Smooth muscle cell (in vitro differentiated cells): ENCODE measurements around the gene MEF2C. TPM values are rescaled to one million over a fixed set of nuclear protein-coding genes. Genes with fewer than 3 reads are reported as not detected.

Experiments
- DNase-seq: peaks from one replicate; lab custom pipeline; 2025; ENCODE audit not compliant: unreplicated experiment; lab: John Stamatoyannopoulos, UW
- H2AFZ ChIP-seq: fragments of 200-600 bp; sonication (generic); 2 replicates; pipeline ENCODE4 v1.6.0; 2016; ENCODE audit warnings: antibody characterized with exemption, low read depth, mild to moderate bottlenecking
- H3F3A ChIP-seq: fragments of 200-600 bp; sonication (generic); 2 replicates; pipeline ENCODE4 v1.6.0; 2017; ENCODE audit warnings: antibody characterized with exemption, low read depth
- H3K27ac ChIP-seq: fragments of 200-600 bp; sonication (generic); 2 replicates; pipeline ENCODE4 v1.5.1; 2016; ENCODE audit warnings: low read depth, mild to moderate bottlenecking
- H3K27me3 ChIP-seq: fragments of 200-600 bp; sonication (generic); 2 replicates; pipeline ENCODE4 v1.6.1; 2016; ENCODE audit warnings: low read depth, mild to moderate bottlenecking
- H3K36me3 ChIP-seq: fragments of 200-600 bp; sonication (generic); 2 replicates; pipeline ENCODE4 v1.5.1; 2016; ENCODE audit warnings: low read depth
- H3K4me1 ChIP-seq: fragments of 200-600 bp; sonication (generic); 2 replicates; pipeline ENCODE4 v1.5.1; 2016; ENCODE audit warnings: low read depth
- H3K4me2 ChIP-seq: fragments of 200-600 bp; sonication (generic); 2 replicates; pipeline ENCODE4 v1.6.0; 2016; ENCODE audit warnings: mild to moderate bottlenecking
- H3K4me3 ChIP-seq: fragments of 200-600 bp; sonication (generic); 2 replicates; pipeline ENCODE4 v1.5.1; 2016; ENCODE audit warnings: mild to moderate bottlenecking
- H3K79me2 ChIP-seq: fragments of 200-600 bp; sonication (generic); 2 replicates; pipeline ENCODE4 v1.6.0; 2016; ENCODE audit warnings: low read depth, mild to moderate bottlenecking
- H3K9ac ChIP-seq: fragments of 200-600 bp; sonication (generic); 2 replicates; pipeline ENCODE4 v1.6.0; 2016; ENCODE audit warnings: low read depth
- H3K9me3 ChIP-seq: fragments of 200-600 bp; sonication (generic); replicated peaks from 2 replicates; pipeline ENCODE4 v1.5.1; 2016; ENCODE audit warnings: low read depth
- H4K20me1 ChIP-seq: fragments of 200-600 bp; sonication (generic); 2 replicates; pipeline ENCODE4 v1.6.0; 2016; ENCODE audit warnings: low read depth
- WGBS: methylation state at CpG from one replicate; pipeline ENCODE4 v1.1.7; 2016; ENCODE audit warnings: low lambda C conversion rate; 5-methylcytosine and 5-hydroxymethylcytosine counted together
- polyA plus RNA-seq: library from polyadenylated mRNA; unstranded; fragments of >200 nt; fragmentation: Nextera tagmentation; extraction: Ambion mirVana; gene quantifications from 2 replicates; pipeline ENCODE4 v1.2.1, GENCODE V29; 2016
- total RNA-seq: library from RNA; depleted of rRNA; stranded (reverse); fragments of >200 nt; gene quantifications from 2 replicates; pipeline ENCODE4 v1.2.3, GENCODE V29; 2014
- TF ChIP-seq, protein P1 (sequence below): fragments of 200-600 bp; sonication (generic); IDR thresholded peaks from 2 replicates; pipeline ENCODE4 v1.5.1; 2017; ENCODE audit warnings: borderline replicate concordance, mild to moderate bottlenecking, antibody characterized with exemption; ENCODE audit not compliant: insufficient read depth, poor library complexity, severe bottlenecking

Gene MEF2C
- total and polyA plus RNA-seq, 2 experiments from 2014 or later, result 11.4 to 14.0 TPM

DNA sequence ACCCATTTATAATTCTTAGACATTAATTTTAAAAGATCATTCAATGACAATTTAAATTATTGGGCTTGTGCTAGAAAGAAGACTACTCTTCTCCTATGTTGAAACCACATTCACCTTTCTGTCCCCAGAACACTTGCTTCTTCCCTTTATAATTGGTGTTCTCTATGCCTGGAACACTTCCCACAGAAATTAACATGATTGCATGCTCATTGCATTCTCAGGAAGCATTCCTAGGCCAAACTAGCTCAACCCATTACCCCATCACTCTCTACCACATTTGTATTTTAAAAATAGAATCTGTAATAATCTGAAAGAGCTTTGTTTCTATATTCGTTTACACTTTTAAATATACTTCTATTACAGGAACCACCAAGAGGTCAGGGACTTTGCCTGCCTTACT lies 184.7 kb downstream of the MEF2C start:
- Histone ChIP-seq H3K4me2 (no peak overlapping the region), H3K79me2 (no peaks in the 10 kb centered on the region), H3K27me3 (peaks cover 75% of the 10 kb centered on the region), H3K4me3 (no peak overlapping the region), H3K9me3 (no peaks in the 10 kb centered on the region), H3F3A (no peaks in the 10 kb centered on the region), H3K27ac (no peak overlapping the region), H4K20me1 (no peaks in the 10 kb centered on the region), H3K4me1 (peaks cover 9% of the 10 kb centered on the region), H3K36me3 (no peaks in the 10 kb centered on the region), H3K9ac (no peak overlapping the region), H2AFZ (no peak overlapping the region)
- TF ChIP-seq, protein P1, sequence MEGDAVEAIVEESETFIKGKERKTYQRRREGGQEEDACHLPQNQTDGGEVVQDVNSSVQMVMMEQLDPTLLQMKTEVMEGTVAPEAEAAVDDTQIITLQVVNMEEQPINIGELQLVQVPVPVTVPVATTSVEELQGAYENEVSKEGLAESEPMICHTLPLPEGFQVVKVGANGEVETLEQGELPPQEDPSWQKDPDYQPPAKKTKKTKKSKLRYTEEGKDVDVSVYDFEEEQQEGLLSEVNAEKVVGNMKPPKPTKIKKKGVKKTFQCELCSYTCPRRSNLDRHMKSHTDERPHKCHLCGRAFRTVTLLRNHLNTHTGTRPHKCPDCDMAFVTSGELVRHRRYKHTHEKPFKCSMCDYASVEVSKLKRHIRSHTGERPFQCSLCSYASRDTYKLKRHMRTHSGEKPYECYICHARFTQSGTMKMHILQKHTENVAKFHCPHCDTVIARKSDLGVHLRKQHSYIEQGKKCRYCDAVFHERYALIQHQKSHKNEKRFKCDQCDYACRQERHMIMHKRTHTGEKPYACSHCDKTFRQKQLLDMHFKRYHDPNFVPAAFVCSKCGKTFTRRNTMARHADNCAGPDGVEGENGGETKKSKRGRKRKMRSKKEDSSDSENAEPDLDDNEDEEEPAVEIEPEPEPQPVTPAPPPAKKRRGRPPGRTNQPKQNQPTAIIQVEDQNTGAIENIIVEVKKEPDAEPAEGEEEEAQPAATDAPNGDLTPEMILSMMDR, result no peak
- DNase-seq, result no peak
- 90% methylated on average over 1 of the region's 1 CpG for WGBS

DNA sequence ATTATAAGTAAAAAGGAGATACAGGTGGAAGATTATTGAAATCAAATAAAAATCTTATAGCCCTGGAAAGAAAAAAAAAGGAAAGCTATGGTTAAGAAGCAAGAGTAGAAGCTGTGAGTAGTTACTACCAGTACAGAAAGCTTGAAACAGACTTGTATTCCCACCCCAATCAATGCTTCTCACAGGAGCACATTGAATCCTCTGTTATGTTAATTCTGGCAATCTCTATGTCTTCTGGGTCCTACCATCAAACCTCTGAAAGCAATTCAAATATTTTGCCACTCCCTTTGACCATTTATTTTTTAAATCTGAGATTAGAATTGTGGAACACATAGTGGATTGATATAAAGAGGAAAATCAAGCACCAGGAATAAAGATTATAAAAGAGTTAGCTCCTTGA lies 186.5 kb downstream of the MEF2C start:
- Histone ChIP-seq H3K4me3 (no peak overlapping the region), H3K79me2 (no peaks in the 10 kb centered on the region), H2AFZ (no peak overlapping the region), H3K36me3 (no peaks in the 10 kb centered on the region), H3K4me2 (no peak overlapping the region), H3K9me3 (no peaks in the 10 kb centered on the region), H3K9ac (no peak overlapping the region), H3F3A (no peaks in the 10 kb centered on the region), H3K27me3 (peaks cover 93% of the 10 kb centered on the region), H3K27ac (no peak overlapping the region), H4K20me1 (no peaks in the 10 kb centered on the region), H3K4me1 (peaks cover 2% of the 10 kb centered on the region)
- DNase-seq, result no peak
- TF ChIP-seq, protein P1, result no peak

DNA sequence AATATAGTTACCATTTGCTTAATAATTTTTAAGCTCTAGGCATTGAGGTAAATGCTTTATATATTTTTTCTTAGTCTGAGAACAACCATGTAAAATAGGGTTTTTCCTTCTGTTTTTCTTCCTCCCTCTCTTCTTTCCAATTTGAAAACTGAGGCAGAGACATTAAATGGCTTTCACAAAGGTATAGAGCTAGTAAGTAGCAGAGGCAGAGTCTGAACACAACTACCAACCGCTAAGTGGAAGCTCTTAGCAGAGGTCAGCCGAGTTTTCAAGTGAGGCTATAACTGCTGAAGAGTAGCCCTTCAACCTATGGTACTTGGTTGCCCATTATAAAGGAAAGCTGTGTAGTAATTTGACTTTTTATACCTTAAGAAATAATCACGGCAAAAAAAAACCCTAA lies 187.1 kb downstream of the MEF2C start:
- peaks cover 2% of the 10 kb centered on the region for H3K4me1 ChIP-seq
- no peak overlapping the region for H3K9ac ChIP-seq
- no peaks in the 10 kb centered on the region for H3K36me3 ChIP-seq
- no peaks in the 10 kb centered on the region for H3K9me3 ChIP-seq
- WGBS, result 15% methylated on average over 3 of the region's 3 CpGs
- H3F3A ChIP-seq, result no peaks in the 10 kb centered on the region
- peaks cover 98% of the 10 kb centered on the region for H3K27me3 ChIP-seq
- H3K4me3 ChIP-seq, result no peak overlapping the region
- no peak overlapping the region for H3K4me2 ChIP-seq
- DNase-seq, result no peak
- no peak overlapping the region for H2AFZ ChIP-seq
- no peak overlapping the region for H3K27ac ChIP-seq
- TF ChIP-seq, protein P1, result no peak
- no peaks in the 10 kb centered on the region for H3K79me2 ChIP-seq
- no peaks in the 10 kb centered on the region for H4K20me1 ChIP-seq

GRCh38 chr5:88695232-88695631 lies 187.8 kb downstream of the MEF2C start:
- Histone ChIP-seq H3K79me2 (no peaks in the 10 kb centered on the region), H3K27ac (no peak overlapping the region), H3K36me3 (no peaks in the 10 kb centered on the region), H3K9ac (no peak overlapping the region), H3K4me1 (peaks cover 8% of the 10 kb centered on the region), H2AFZ (no peak overlapping the region), H3K9me3 (no peaks in the 10 kb centered on the region), H4K20me1 (no peaks in the 10 kb centered on the region), H3F3A (no peaks in the 10 kb centered on the region), H3K4me3 (no peak overlapping the region), H3K4me2 (peak overlapping the region; percentile 43), H3K27me3 (peaks cover 100% of the 10 kb centered on the region)
- TF ChIP-seq, protein P1, result no peak
- WGBS, result 9% methylated on average over 19 of the region's 19 CpGs
- no peak for DNase-seq
